B cell (primary cell): Measurements from ENCODE around the gene RAB2B. TPM values are rescaled to one million over a fixed set of nuclear protein-coding genes. Genes with fewer than 3 reads are reported as not detected.
A peak's percentile ranks its signal among the peaks of the same experiment; 100 is the strongest.

Experiments
- ATAC-seq: fragments of 200-7000 bp; cut with Tn5 transposase; one replicate; pipeline ENCODE4 v1.10.0; 2021; ENCODE audit warnings: low read depth, mild to moderate bottlenecking, moderate number of reproducible peaks, moderate library complexity
- CTCF ChIA-PET: fragments of 350-600 bp; sonication (Branson Sonifier 250); formaldehyde crosslinking; loops from one replicate; lab custom pipeline; 2021; ENCODE audit warnings: antibody characterized with exemption, inconsistent platforms; lab: Charles Lee
- POLR2A ChIA-PET: fragments of 350-600 bp; sonication (Branson Sonifier 250); formaldehyde crosslinking; loops from one replicate; lab custom pipeline; 2021; ENCODE audit warnings: antibody characterized with exemption; lab: Charles Lee
- DNase-seq: peaks from one replicate; pipeline ENCODE4 v3.0.0; 2013
- H2AFZ ChIP-seq: 2 replicates; pipeline ENCODE4 v1.6.1; 2012; ENCODE audit warnings: mild to moderate bottlenecking, low read depth, low read length; ENCODE audit not compliant: insufficient read depth, poor library complexity, severe bottlenecking
- H3K27ac ChIP-seq, 2 donors: 1 replicate in 1 of 2; 2 replicates in 1 of 2; pipeline ENCODE4 v1.5.1; 2012 to 2013; ENCODE audit warnings: low read length in 2 of 2, mild to moderate bottlenecking in 2 of 2, moderate library complexity in 1 of 2
- H3K27me3 ChIP-seq, 4 experiments: fragments of 200-600 bp in 1 of 4; sonication (generic) in 1 of 4; replicated peaks in 1 of 4; 1 replicate in 2 of 4; 2 replicates in 2 of 4; pipeline versions ENCODE4 v1.6.1 to v1.7.0; 2013 to 2016; ENCODE audit warnings: low read length in 3 of 4, mild to moderate bottlenecking in 2 of 4, mixed read lengths in 1 of 4, moderate library complexity in 1 of 4; ENCODE audit not compliant: insufficient read depth in 4 of 4, control insufficient read depth in 3 of 4; ENCODE audit errors: control extremely low read depth in 1 of 4
- H3K36me3 ChIP-seq, 2 experiments: replicated peaks in 1 of 2; 1 replicate in 1 of 2; 2 replicates in 1 of 2; pipeline versions ENCODE4 v1.6.1 to v1.7.1; 2013; ENCODE audit warnings: low read length in 1 of 2; ENCODE audit not compliant: insufficient read depth in 2 of 2, control insufficient read depth in 1 of 2; ENCODE audit errors: control extremely low read depth in 1 of 2, extremely low read depth in 1 of 2
- H3K4me1 ChIP-seq, 2 donors: fragments of 200-600 bp in 1 of 2; sonication (generic) in 1 of 2; 1 replicate in 1 of 2; 2 replicates in 1 of 2; pipeline versions ENCODE4 v1.5.1 to v1.6.1; 2013 to 2017; ENCODE audit warnings: low read length in 2 of 2; ENCODE audit not compliant: control insufficient read depth in 2 of 2, insufficient read depth in 2 of 2
- H3K4me2 ChIP-seq: replicated peaks from 2 replicates; pipeline ENCODE3; 2012; ENCODE audit warnings: mild to moderate bottlenecking, low read depth, low read length; ENCODE audit not compliant: poor library complexity, severe bottlenecking
- H3K4me3 ChIP-seq, 5 experiments: fragments of 200-600 bp in 1 of 5; sonication (generic) in 1 of 5; 1 replicate in 3 of 5; 2 replicates in 2 of 5; pipeline versions ENCODE4 v1.5.1 to v1.7.0; 2011 to 2016; ENCODE audit warnings: low read length in 4 of 5, mild to moderate bottlenecking in 4 of 5, low read depth in 2 of 5, control low read depth in 1 of 5, moderate library complexity in 1 of 5; ENCODE audit not compliant: insufficient read depth in 1 of 5; ENCODE audit errors: control extremely low read depth in 1 of 5, extremely low read depth in 1 of 5
- H3K79me2 ChIP-seq: fragments of 200-600 bp; sonication (generic); one replicate; pipeline ENCODE4 v1.6.0; 2016; ENCODE audit warnings: low read length; ENCODE audit not compliant: control insufficient read depth, insufficient read depth
- H3K9ac ChIP-seq: fragments of 200-600 bp; sonication (generic); 2 replicates; pipeline ENCODE4 v1.6.1; 2017; ENCODE audit warnings: mild to moderate bottlenecking, low read length, moderate library complexity
- H3K9me3 ChIP-seq, 3 donors: one replicate each; pipeline versions ENCODE4 v1.6.1 to v1.7.1; 2013; ENCODE audit warnings: low read length in 2 of 3; ENCODE audit not compliant: control insufficient read depth in 2 of 3, insufficient read depth in 1 of 3; ENCODE audit errors: control extremely low read depth in 1 of 3
- H4K20me1 ChIP-seq: 2 replicates; pipeline ENCODE4 v1.6.0; 2012; ENCODE audit warnings: mild to moderate bottlenecking, low read length; ENCODE audit not compliant: insufficient read depth, control insufficient read depth, poor library complexity, severe bottlenecking
- H3K27ac Mint-ChIP-seq: one replicate; pipeline ENCODE4 v1.8.0; 2021; ENCODE audit warnings: mixed read lengths
- H3K27me3 Mint-ChIP-seq: one replicate; pipeline ENCODE4 v1.8.0; 2021; ENCODE audit warnings: mixed read lengths
- H3K4me1 Mint-ChIP-seq: one replicate; pipeline ENCODE4 v1.8.0; 2021; ENCODE audit warnings: mixed read lengths
- H3K4me3 Mint-ChIP-seq: one replicate; pipeline ENCODE4 v1.8.0; 2021; ENCODE audit warnings: mixed read lengths
- H3K9me3 Mint-ChIP-seq: one replicate; pipeline ENCODE4 v1.8.0; 2022; ENCODE audit warnings: mixed read lengths; ENCODE audit not compliant: insufficient read depth
- CTCF ChIP-seq: fragments of 200-600 bp; IDR thresholded peaks from one replicate; pipeline ENCODE4 v1.8.0; 2022; ENCODE audit warnings: antibody characterized with exemption, mild to moderate bottlenecking
- EZH2 ChIP-seq: IDR thresholded peaks from 2 replicates; pipeline ENCODE4 v1.6.1; 2012; ENCODE audit warnings: borderline replicate concordance, low read depth, mild to moderate bottlenecking, moderate library complexity, low read length; ENCODE audit not compliant: insufficient read depth, poor library complexity, severe bottlenecking
- WGBS: methylation state at CpG from one replicate; pipeline ENCODE4 v1.1.5; 2013; ENCODE audit warnings: missing lambda C conversion rate; ENCODE audit not compliant: insufficient coverage; 5-methylcytosine and 5-hydroxymethylcytosine counted together
- intact Hi-C: fragments of 100-400 bp; cut with micrococcal nuclease; formaldehyde crosslinking; loops from one replicate; pipeline ENCODE4 v1.10.0; 2022
- polyA plus RNA-seq: library from polyadenylated mRNA; depleted of rRNA; stranded (reverse); fragments of >200 nt; gene quantifications from 2 replicates; pipeline ENCODE4 v1.2.3, GENCODE V29; 2012
- total RNA-seq, 2 donors: library from RNA; stranded (reverse); fragments of 120-200 nt in 1 of 2; gene quantifications; 1 replicate in 1 of 2; 2 replicates in 1 of 2; pipeline versions ENCODE4 v1.2.3 to v1.2.4, GENCODE V29; 2013 to 2022

Gene RAB2B
- total and polyA plus RNA-seq, 2 donors (not counting 1 experiment from before 2014, with no cell fraction given): 13.3 to 46.5 TPM

- intact Hi-C loops: no loop called here
- no peak overlapping the region for H3K9ac ChIP-seq
- H3K9me3 ChIP-seq: no peaks in the 10 kb centered on the region
- H3K27ac Mint-ChIP-seq: no peak overlapping the region
- no peaks in the 10 kb centered on the region for H3K9me3 Mint-ChIP-seq
- no peaks in the 10 kb centered on the region for H3K27me3 ChIP-seq
- no peak overlapping the region for H3K4me3 Mint-ChIP-seq
- no peak overlapping the region for H3K27ac ChIP-seq
- no peaks in the 10 kb centered on the region for H3K27me3 Mint-ChIP-seq
- peaks cover 15% of the 10 kb centered on the region for H4K20me1 ChIP-seq
- peaks cover 35% of the 10 kb centered on the region for H3K4me1 Mint-ChIP-seq
- ChIA-PET POLR2A (no interaction called here), CTCF (interaction anchor here (1.1 kb wide), 1 partner anchor 15 kb away, joined by 3 read pairs; the partner anchor contains the start of gene CHD8)
- TF ChIP-seq CTCF (no peak), EZH2 (no peak)
- H3K4me2 ChIP-seq: no peak overlapping the region
- peaks cover 12 to 13% of the 10 kb centered on the region in 2 donors for H3K4me1 ChIP-seq
- no peak overlapping the region for H3K4me3 ChIP-seq
- DNase-seq (no peak), ATAC-seq (no peak)
- peaks cover 97% of the 10 kb centered on the region for H3K79me2 ChIP-seq
- H2AFZ ChIP-seq: no peak overlapping the region
- peaks cover 2 to 3% of the 10 kb centered on the region in 2 experiments for H3K36me3 ChIP-seq
These were observed 35.9 kb downstream of the RAB2B start for GRCh38 chr14:21440859-21441258.

- Histone ChIP-seq H3K4me1 (peaks cover 12 to 25% of the 10 kb centered on the region in 2 donors), H3K9ac (peak overlapping the region; percentile 90), H2AFZ (peak overlapping the region; percentile 97), H3K4me3 (peak overlapping the region; percentile 79 to 96 (median 89)), H3K9me3 (no peaks in the 10 kb centered on the region), H3K79me2 (peaks cover 97% of the 10 kb centered on the region), H3K27me3 (no peaks in the 10 kb centered on the region), H3K27ac (peak overlapping the region; percentile 76 to 93), H3K36me3 (peaks cover 0 to 4% of the 10 kb centered on the region in 2 experiments), H4K20me1 (peaks cover 11% of the 10 kb centered on the region), H3K4me2 (peak overlapping the region; percentile 88)
- Mint-ChIP-seq H3K27ac (peak overlapping the region; percentile 90), H3K4me1 (peaks cover 53% of the 10 kb centered on the region), H3K9me3 (no peaks in the 10 kb centered on the region), H3K27me3 (no peaks in the 10 kb centered on the region), H3K4me3 (peak overlapping the region; percentile 90)
- ATAC-seq (peak; percentile 100), DNase-seq (peak; percentile 99)
- CTCF ChIA-PET: interaction anchor here (0.6 to 3.5 kb wide), 10 partner anchors 10 to 126 kb away, joined by 3 to 50 read pairs (median 3); partner anchors contain the start of genes CHD8, RAB2B and TOX4
- POLR2A ChIA-PET: interaction anchor here (0.5 to 3.1 kb wide), 10 partner anchors 10 to 1095 kb away, joined by 3 to 53 read pairs (median 6); partner anchors contain the start of genes CHD8, METTL3, RAB2B and SUPT16H
- WGBS: 8% methylated on average over 24 of the region's 33 CpGs
- TF ChIP-seq CTCF (no peak), EZH2 (no peak)
- intact Hi-C loops: loop anchor here (1.0 kb wide), 5 partner anchors 19 to 120 kb away; partner anchors contain the start of genes CHD8, METTL3, SUPT16H and TOX4
These were observed 39.5 kb downstream of the RAB2B start for GRCh38 chr14:21437063-21437901.
